Mesenchymal stem cell (in vitro differentiated cells and primary cell): ENCODE results near the gene MYO3A.

Experiments
- DNase-seq: peaks from one replicate; pipeline ENCODE4 v3.0.0-alpha.2; 2013
- H2AFZ ChIP-seq: one replicate; pipeline ENCODE4 v1.6.1; 2013; ENCODE audit warnings: low read depth, mild to moderate bottlenecking, control low read depth, inconsistent platforms, low read length, moderate library complexity
- H2AK5ac ChIP-seq: 2 replicates; pipeline ENCODE4 v1.6.1; 2013; ENCODE audit warnings: low read length, moderate library complexity, mild to moderate bottlenecking, inconsistent platforms; ENCODE audit not compliant: severe bottlenecking
- H2BK120ac ChIP-seq: one replicate; pipeline ENCODE4 v1.6.1; 2013; ENCODE audit warnings: low read depth, mild to moderate bottlenecking, inconsistent platforms, low read length, moderate library complexity
- H2BK12ac ChIP-seq, 2 experiments: one replicate each; pipeline ENCODE4 v1.6.1; 2013; ENCODE audit warnings: inconsistent platforms in 2 of 2, low read length in 2 of 2, mild to moderate bottlenecking in 2 of 2, moderate library complexity in 2 of 2, control low read depth in 1 of 2
- H2BK15ac ChIP-seq: one replicate; pipeline ENCODE4 v1.6.1; 2013; ENCODE audit warnings: mild to moderate bottlenecking, low read depth, inconsistent platforms; ENCODE audit not compliant: poor library complexity, severe bottlenecking
- H2BK5ac ChIP-seq: 2 replicates; pipeline ENCODE4 v1.6.1; 2013; ENCODE audit warnings: low read depth, mild to moderate bottlenecking, low read length, control low read depth, inconsistent platforms; ENCODE audit not compliant: poor library complexity, severe bottlenecking
- H3K14ac ChIP-seq, 2 experiments: one replicate each; pipeline ENCODE4 v1.6.1; 2013; ENCODE audit warnings: inconsistent platforms in 2 of 2, low read length in 2 of 2, control low read depth in 1 of 2, mild to moderate bottlenecking in 1 of 2, moderate library complexity in 1 of 2
- H3K18ac ChIP-seq, 2 experiments: one replicate each; pipeline ENCODE4 v1.6.1; 2013; ENCODE audit warnings: inconsistent platforms in 2 of 2, low read length in 2 of 2, control low read depth in 1 of 2, low read depth in 1 of 2, mild to moderate bottlenecking in 1 of 2
- H3K23ac ChIP-seq, 2 experiments: one replicate each; pipeline ENCODE4 v1.6.1; 2013; ENCODE audit warnings: inconsistent platforms in 2 of 2, low read length in 2 of 2, mild to moderate bottlenecking in 2 of 2, moderate library complexity in 2 of 2, control low read depth in 1 of 2
- H3K27ac ChIP-seq: 2 replicates; pipeline ENCODE4 v1.5.1; 2013; ENCODE audit warnings: mild to moderate bottlenecking, moderate library complexity, low read length, control low read depth, inconsistent platforms; ENCODE audit not compliant: poor library complexity, severe bottlenecking
- H3K27me3 ChIP-seq, 2 experiments: 2 replicates each; pipeline versions ENCODE4 v1.6.1 to v1.7.0; 2013; ENCODE audit warnings: low read length in 2 of 2, mild to moderate bottlenecking in 2 of 2, moderate library complexity in 2 of 2, control low read depth in 1 of 2, inconsistent platforms in 1 of 2; ENCODE audit not compliant: control insufficient read depth in 1 of 2, insufficient read depth in 1 of 2
- H3K36me3 ChIP-seq, 2 experiments: 2 replicates each; pipeline versions ENCODE4 v1.6.1 to v1.7.0; 2013; ENCODE audit warnings: low read length in 2 of 2, control low read depth in 1 of 2, inconsistent platforms in 1 of 2, low read depth in 1 of 2, mild to moderate bottlenecking in 1 of 2; ENCODE audit not compliant: insufficient read depth in 2 of 2, control insufficient read depth in 1 of 2
- H3K4ac ChIP-seq, 2 experiments: one replicate each; pipeline ENCODE4 v1.6.1; 2013; ENCODE audit warnings: inconsistent platforms in 2 of 2, low read length in 2 of 2, mild to moderate bottlenecking in 2 of 2, moderate library complexity in 2 of 2, control low read depth in 1 of 2, low read depth in 1 of 2
- H3K4me1 ChIP-seq: 2 replicates; pipeline ENCODE4 v1.6.1; 2013; ENCODE audit warnings: low read depth, low read length, control low read depth; ENCODE audit not compliant: control insufficient read depth, insufficient read depth
- H3K4me2 ChIP-seq: 2 replicates; pipeline ENCODE4 v1.6.1; 2013; ENCODE audit warnings: low read length, mild to moderate bottlenecking, inconsistent platforms; ENCODE audit not compliant: poor library complexity, severe bottlenecking
- H3K4me3 ChIP-seq, 2 experiments: 2 replicates each; pipeline versions ENCODE4 v1.5.1 to v1.7.0; 2013; ENCODE audit warnings: low read length in 2 of 2, mild to moderate bottlenecking in 2 of 2, control low read depth in 1 of 2, low read depth in 1 of 2; ENCODE audit not compliant: insufficient read depth in 1 of 2
- H3K79me1 ChIP-seq: replicated peaks from 2 replicates; pipeline ENCODE4 v1.6.1; 2013; ENCODE audit warnings: mild to moderate bottlenecking, control low read depth, low read length, inconsistent platforms; ENCODE audit not compliant: poor library complexity, severe bottlenecking
- H3K9ac ChIP-seq: 2 replicates; pipeline ENCODE4 v1.7.0; 2013; ENCODE audit warnings: mild to moderate bottlenecking, low read length, moderate library complexity
- H3K9me3 ChIP-seq: 2 replicates; pipeline ENCODE4 v1.7.0; 2013; ENCODE audit warnings: mild to moderate bottlenecking, low read length; ENCODE audit not compliant: control insufficient read depth
- H4K8ac ChIP-seq: one replicate; pipeline ENCODE4 v1.6.1; 2013; ENCODE audit warnings: inconsistent platforms, mild to moderate bottlenecking, low read length, moderate library complexity
- H4K91ac ChIP-seq: one replicate; pipeline ENCODE4 v1.6.1; 2013; ENCODE audit warnings: mild to moderate bottlenecking, low read length, inconsistent platforms
- WGBS: methylation state at CpG from one replicate; pipeline ENCODE4 v1.1.7; 2013; ENCODE audit warnings: mixed read lengths; 5-methylcytosine and 5-hydroxymethylcytosine counted together

Gene MYO3A

DNA sequence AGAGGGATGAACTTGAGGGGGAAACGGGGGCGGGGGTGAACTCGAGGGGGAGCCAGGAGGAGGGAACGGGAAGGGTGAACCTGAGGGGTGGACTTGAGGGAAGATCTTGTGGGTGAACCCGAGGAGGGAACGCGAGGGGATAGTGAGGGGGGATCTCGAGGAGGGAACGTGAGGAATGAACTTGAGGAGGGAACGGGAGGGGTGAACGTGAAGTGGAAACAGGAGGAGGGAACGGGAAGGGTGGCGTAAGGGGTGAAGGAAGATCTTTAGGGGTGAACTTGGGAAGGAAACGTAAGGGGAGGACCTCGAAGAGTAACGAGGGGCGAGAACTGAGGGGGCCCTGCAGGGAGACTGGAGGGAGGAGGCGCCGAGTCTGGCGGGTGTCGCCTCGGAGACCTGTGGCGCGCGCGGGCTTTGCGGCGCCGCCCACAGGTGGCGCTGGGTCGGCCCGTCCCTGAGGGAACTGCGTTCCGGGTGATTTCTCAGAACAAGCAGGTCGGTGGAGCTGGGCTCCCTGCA is 651 bp downstream of the MYO3A start:
- no peak for DNase-seq
- H3K36me3 ChIP-seq, result no peaks in the 10 kb centered on the region
- peaks cover 27 to 44% of the 10 kb centered on the region in 2 experiments for H3K27me3 ChIP-seq
- no peak overlapping the region for H3K27ac ChIP-seq
- H4K91ac ChIP-seq, result no peak overlapping the region
- H2AFZ ChIP-seq, result no peak overlapping the region
- no peak overlapping the region for H2BK12ac ChIP-seq
- no peak overlapping the region for H3K23ac ChIP-seq
- no peak overlapping the region for H3K4ac ChIP-seq
- peaks cover 12% of the 10 kb centered on the region for H3K4me1 ChIP-seq
- H3K4me3 ChIP-seq, result no peak overlapping the region
- H2AK5ac ChIP-seq, result no peak overlapping the region
- no peaks in the 10 kb centered on the region for H3K79me1 ChIP-seq
- H3K4me2 ChIP-seq, result peak overlapping the region; percentile 67
- no peaks in the 10 kb centered on the region for H3K9me3 ChIP-seq
- H2BK5ac ChIP-seq, result no peak overlapping the region
- no peak overlapping the region for H2BK120ac ChIP-seq
- no peak overlapping the region for H4K8ac ChIP-seq
- no peak overlapping the region for H3K14ac ChIP-seq
- no peak overlapping the region for H3K9ac ChIP-seq
- WGBS, result 1% methylated on average over 34 of the region's 35 CpGs
- no peak overlapping the region for H3K18ac ChIP-seq
- H2BK15ac ChIP-seq, result no peak overlapping the region

DNA sequence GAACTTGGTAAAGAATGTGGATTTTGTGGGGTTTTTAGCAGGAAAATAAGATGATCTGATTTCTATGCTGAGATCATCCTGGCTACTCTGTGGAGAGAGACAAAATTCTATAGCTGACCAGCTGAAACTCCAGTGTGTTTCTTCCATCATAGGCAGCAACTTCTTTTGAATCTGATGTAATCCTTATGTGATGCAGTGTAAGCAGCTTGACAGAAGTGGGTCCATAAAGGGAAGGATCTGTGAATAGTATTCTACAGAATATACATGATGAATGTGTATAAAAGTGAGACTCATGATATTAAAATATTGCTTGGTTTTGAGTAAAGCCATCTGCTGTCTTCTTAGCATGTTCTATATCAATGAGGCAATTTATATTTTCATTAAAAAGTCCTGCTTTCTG is 4.4 kb downstream of the MYO3A start:
- Histone ChIP-seq H2AK5ac (no peak overlapping the region), H3K27me3 (peaks cover 25 to 41% of the 10 kb centered on the region in 2 experiments), H3K27ac (no peak overlapping the region), H3K79me1 (no peaks in the 10 kb centered on the region), H3K4me3 (no peak overlapping the region), H3K9me3 (no peaks in the 10 kb centered on the region), H3K14ac (no peak overlapping the region), H3K4me1 (peaks cover 12% of the 10 kb centered on the region), H3K36me3 (no peaks in the 10 kb centered on the region), H2BK15ac (no peak overlapping the region), H2AFZ (no peak overlapping the region), H3K18ac (no peak overlapping the region), H4K91ac (no peak overlapping the region), H3K23ac (no peak overlapping the region), H3K9ac (no peak overlapping the region), H3K4me2 (no peak overlapping the region), H4K8ac (no peak overlapping the region), H2BK12ac (no peak overlapping the region), H3K4ac (no peak overlapping the region), H2BK5ac (no peak overlapping the region), H2BK120ac (no peak overlapping the region)
- DNase-seq, result no peak

DNA sequence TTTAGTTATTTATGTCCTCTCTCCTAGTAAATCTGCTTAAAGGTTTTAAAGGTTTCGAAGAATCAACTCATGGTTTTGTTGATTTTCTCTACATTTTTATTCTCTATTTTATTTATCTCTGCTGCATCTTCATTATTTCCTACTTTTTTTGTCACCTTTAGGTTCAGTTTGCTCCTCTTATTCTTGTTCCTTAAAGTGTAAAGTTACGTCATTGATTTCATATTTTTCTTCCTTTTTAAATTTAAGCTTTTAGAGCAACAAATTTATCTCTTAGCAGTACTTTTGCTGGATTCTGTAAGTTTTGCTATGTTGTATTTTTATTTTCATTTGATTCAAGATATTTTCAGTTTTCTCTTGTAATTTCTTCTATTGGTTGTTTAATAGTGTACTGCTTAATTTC is 10.7 kb downstream of the MYO3A start:
- no peak overlapping the region for H4K91ac ChIP-seq
- no peak overlapping the region for H2BK120ac ChIP-seq

DNA sequence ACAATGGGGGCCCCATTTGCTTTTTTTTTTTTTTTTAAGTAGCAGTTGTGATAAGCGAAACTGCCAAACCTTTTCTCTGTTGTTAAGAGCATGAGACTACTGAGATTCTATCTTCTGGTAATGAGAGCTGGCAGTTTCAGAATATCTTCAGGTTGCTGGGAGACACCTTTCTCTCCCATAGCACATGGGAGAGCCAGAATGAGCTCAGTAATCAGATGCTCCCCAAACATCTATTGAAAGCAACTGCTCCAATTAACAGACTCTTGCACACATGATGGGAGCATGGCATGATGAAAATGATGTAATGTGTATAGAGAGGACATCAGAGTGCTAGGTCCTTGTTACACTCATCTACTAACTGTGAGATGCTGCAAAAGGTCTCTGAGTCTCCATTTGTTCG is 18.8 kb downstream of the MYO3A start:
- H4K8ac ChIP-seq, result no peak overlapping the region
- no peak overlapping the region for H3K23ac ChIP-seq
- H3K9ac ChIP-seq, result no peak overlapping the region
- H2BK5ac ChIP-seq, result no peak overlapping the region
- no peaks in the 10 kb centered on the region for H3K4me1 ChIP-seq
- H3K36me3 ChIP-seq, result no peaks in the 10 kb centered on the region
- H2BK12ac ChIP-seq, result no peak overlapping the region
- no peak overlapping the region for H3K27ac ChIP-seq
- H3K27me3 ChIP-seq, result no peaks in the 10 kb centered on the region
- no peak overlapping the region for H2AFZ ChIP-seq
- no peak overlapping the region for H3K4me3 ChIP-seq
- no peak overlapping the region for H4K91ac ChIP-seq
- H3K79me1 ChIP-seq, result no peaks in the 10 kb centered on the region
- peaks cover 2% of the 10 kb centered on the region for H3K9me3 ChIP-seq
- no peak overlapping the region for H3K18ac ChIP-seq
- no peak overlapping the region for H3K4ac ChIP-seq
- no peak overlapping the region for H2BK15ac ChIP-seq
- 100% methylated on average over 1 of the region's 2 CpGs for WGBS
- H2BK120ac ChIP-seq, result no peak overlapping the region
- no peak overlapping the region for H3K14ac ChIP-seq
- no peak overlapping the region for H3K4me2 ChIP-seq
- no peak for DNase-seq
- H2AK5ac ChIP-seq, result no peak overlapping the region

More for the DNA sequence above, 10.7 kb downstream of the MYO3A start:
- Histone ChIP-seq H3K14ac (no peak overlapping the region), H3K36me3 (no peaks in the 10 kb centered on the region), H3K4me1 (no peaks in the 10 kb centered on the region), H3K4me3 (no peak overlapping the region), H3K23ac (no peak overlapping the region), H3K9ac (no peak overlapping the region), H2BK15ac (no peak overlapping the region), H3K4me2 (no peak overlapping the region), H3K9me3 (peaks cover 8% of the 10 kb centered on the region), H2AFZ (no peak overlapping the region), H3K18ac (no peak overlapping the region), H3K4ac (no peak overlapping the region), H3K79me1 (no peaks in the 10 kb centered on the region), H2AK5ac (no peak overlapping the region), H2BK12ac (no peak overlapping the region), H3K27me3 (no peaks in the 10 kb centered on the region), H4K8ac (no peak overlapping the region), H2BK5ac (no peak overlapping the region), H3K27ac (no peak overlapping the region)
- no CpG with 5 or more reads among the region's 2 CpGs for WGBS
- DNase-seq, result no peak
